IPS-20b (cell line): ENCODE measurements around the gene LUC7L3.
"Not testable (repeated sequence)": the region's sequence is repeated elsewhere in the genome, so short reads cannot be mapped to it uniquely, and the experiment has no call there.

Source experiments
- H3K27ac ChIP-seq: one replicate; pipeline ENCODE4 v1.5.1; 2013; ENCODE audit warnings: low read length
- H3K27me3 ChIP-seq: 2 replicates; pipeline ENCODE4 v1.6.1; 2013; ENCODE audit warnings: mild to moderate bottlenecking, low read length, inconsistent platforms; ENCODE audit not compliant: insufficient read depth
- H3K36me3 ChIP-seq: 2 replicates; pipeline ENCODE4 v1.6.1; 2013; ENCODE audit warnings: low read depth, mild to moderate bottlenecking, inconsistent platforms, low read length, moderate library complexity; ENCODE audit not compliant: insufficient read depth
- H3K4me1 ChIP-seq: 2 replicates; pipeline ENCODE4 v1.6.1; 2013; ENCODE audit warnings: mild to moderate bottlenecking, control low read depth, inconsistent platforms, low read length, moderate library complexity; ENCODE audit not compliant: insufficient read depth
- H3K4me3 ChIP-seq: 2 replicates; pipeline ENCODE4 v1.5.1; 2013; ENCODE audit warnings: mild to moderate bottlenecking, low read length, inconsistent platforms
- H3K9ac ChIP-seq: 2 replicates; pipeline ENCODE4 v1.6.1; 2013; ENCODE audit warnings: low read depth, mild to moderate bottlenecking, inconsistent platforms, low read length, moderate library complexity
- H3K9me3 ChIP-seq: 2 replicates; pipeline ENCODE4 v1.6.1; 2013; ENCODE audit warnings: mild to moderate bottlenecking, low read depth, low read length, inconsistent platforms; ENCODE audit not compliant: insufficient read depth

The LUC7L3 gene

GRCh38 chr17:50721194-50722010 lies 2.0 kb downstream of the LUC7L3 start:
- Histone ChIP-seq H3K9ac (peak overlapping the region; percentile 97), H3K4me3 (peak overlapping the region; percentile 74), H3K27ac (no peak overlapping the region), H3K4me1 (peaks cover 12% of the 10 kb centered on the region), H3K36me3 (no peaks in the 10 kb centered on the region; the same call in 1 of the 2 replicates), H3K9me3 (no peaks in the 10 kb centered on the region), H3K27me3 (no peaks in the 10 kb centered on the region)

DNA sequence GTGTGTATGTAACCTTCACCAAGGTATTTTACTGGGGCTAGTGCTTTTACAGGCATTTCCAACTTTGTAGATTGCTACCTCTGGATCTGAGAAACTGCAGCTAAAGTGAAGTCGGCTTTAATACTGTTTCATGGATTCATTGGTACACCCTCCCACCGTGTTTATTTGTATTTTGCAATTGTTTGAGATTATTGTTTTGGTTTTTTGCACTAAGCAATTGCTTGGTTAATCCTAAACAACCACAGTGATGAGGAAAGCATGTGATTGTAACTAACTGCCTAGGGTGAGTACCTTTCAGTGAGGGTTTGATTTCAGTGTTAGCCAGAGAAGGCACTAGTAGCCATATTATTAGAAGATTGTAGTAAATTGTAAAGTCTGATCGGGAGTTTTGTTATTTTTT lies 3.3 kb downstream of the LUC7L3 start:
- Histone ChIP-seq H3K9ac (peak overlapping the region; percentile 15; the same call in 1 of the 2 replicates), H3K4me1 (peaks cover 14% of the 10 kb centered on the region), H3K36me3 (no peaks in the 10 kb centered on the region; the same call in 1 of the 2 replicates), H3K9me3 (no peaks in the 10 kb centered on the region), H3K27ac (no peak overlapping the region), H3K4me3 (peak overlapping the region; percentile 38), H3K27me3 (no peaks in the 10 kb centered on the region)

- H3K9ac ChIP-seq, H3K36me3 ChIP-seq, H3K27ac ChIP-seq, H3K27me3 ChIP-seq, H3K9me3 ChIP-seq, H3K4me3 ChIP-seq: not testable (repeated sequence)
- peaks cover 14% of the 10 kb centered on the region for H3K4me1 ChIP-seq
Observed at GRCh38 chr17:50724622-50725021, 5.2 kb downstream of the LUC7L3 start.

DNA sequence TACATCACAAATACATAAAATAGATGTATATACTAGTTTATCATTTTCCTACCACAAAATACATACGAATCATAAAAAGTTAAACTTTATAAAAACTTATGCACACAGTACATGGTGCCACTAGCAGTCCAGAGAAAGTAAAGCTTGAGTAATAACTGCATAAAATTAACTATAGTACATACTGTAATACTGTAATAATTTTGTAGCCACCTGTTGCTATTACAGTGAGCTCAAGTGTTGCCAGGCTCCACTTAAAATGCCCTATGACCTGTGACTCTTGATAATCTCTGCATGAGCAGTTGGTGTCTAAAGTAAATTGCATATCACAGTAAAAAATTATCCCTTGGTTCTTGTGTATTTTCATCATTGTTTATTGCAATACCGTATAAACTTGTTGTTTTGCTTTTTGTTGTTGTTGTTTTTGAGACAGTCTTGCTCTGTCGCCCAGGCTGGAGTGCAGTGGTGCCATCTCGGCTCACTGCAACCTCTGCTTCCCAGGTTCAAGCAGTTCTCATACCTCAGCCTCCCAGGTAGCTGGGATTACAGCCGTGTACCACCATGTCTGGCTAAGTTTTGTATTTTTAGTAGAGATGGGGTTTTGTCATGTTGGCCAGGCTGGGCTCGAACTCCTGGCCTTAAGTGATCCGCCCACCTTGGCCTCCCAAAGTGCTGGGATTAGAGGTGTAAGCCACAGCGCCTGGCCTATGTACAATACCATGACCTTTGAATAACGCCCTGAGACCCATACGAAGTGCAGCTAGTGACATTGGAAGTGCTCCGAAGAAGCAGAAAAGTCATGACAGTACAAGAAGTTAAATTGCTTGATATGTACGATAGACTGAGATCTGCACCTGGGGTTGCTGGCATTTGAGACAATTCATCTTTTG lies 6.6 kb downstream of the LUC7L3 start:
- H3K9ac ChIP-seq, result no peak overlapping the region
- no peak overlapping the region for H3K27ac ChIP-seq
- H3K9me3 ChIP-seq, result no peaks in the 10 kb centered on the region
- peaks cover 6% of the 10 kb centered on the region for H3K36me3 ChIP-seq
- no peak overlapping the region for H3K4me3 ChIP-seq
- H3K4me1 ChIP-seq, result peaks cover 14% of the 10 kb centered on the region
- H3K27me3 ChIP-seq, result no peaks in the 10 kb centered on the region

GRCh38 chr17:50728112-50728429 lies 8.7 kb downstream of the LUC7L3 start:
- H3K4me1 ChIP-seq, result 0 out of 2 replicates have a peak, but pooled peaks cover 3% of the 10 kb centered on the region

DNA sequence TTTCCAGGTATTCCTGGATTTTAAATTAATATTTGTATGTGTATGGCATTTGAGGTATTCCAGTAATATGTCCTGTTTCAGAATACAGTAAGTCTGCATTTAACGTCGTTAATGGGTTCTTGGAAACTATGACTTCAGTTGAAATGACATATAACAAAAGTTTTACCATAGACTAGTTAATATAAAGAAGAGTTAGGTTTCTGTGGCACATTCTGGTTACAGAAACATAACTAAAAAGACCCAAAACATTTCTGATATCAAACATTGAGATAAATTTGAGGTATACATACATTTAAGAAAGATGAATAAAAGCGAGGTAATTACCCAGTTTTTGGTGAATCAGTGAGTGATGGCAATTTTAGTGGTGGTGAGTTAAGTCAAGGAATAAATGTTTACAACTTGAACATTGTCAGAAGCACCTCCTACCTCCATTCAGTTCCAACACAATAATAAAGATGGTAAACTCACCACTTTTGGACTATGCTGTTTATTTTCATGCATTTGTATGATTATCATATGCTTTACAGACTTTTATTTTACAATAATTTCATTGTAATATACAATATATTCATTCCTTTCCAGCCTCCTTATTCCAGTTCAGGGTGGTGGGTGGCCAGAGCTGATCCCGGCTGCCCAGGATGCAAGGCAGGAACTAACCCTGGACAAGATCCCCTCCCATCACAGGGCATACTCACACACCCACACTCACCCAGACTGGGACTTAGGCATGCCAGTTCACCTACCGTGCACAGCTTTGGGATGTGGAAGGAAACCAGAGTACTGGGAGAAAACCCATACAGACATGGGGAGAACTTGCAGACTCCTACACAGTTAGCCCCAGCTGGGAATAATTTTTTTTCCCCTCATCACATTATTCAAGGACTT lies 9.7 kb downstream of the LUC7L3 start:
- no peak overlapping the region for H3K27ac ChIP-seq
- H3K9me3 ChIP-seq, result no peaks in the 10 kb centered on the region
- no peaks in the 10 kb centered on the region for H3K27me3 ChIP-seq
- H3K36me3 ChIP-seq, result peaks cover 6% of the 10 kb centered on the region; the same call in 1 of the 2 replicates
- H3K4me1 ChIP-seq, result 0 out of 2 replicates have a peak, but pooled peaks cover 3% of the 10 kb centered on the region
- H3K4me3 ChIP-seq, result no peak overlapping the region
- no peak overlapping the region for H3K9ac ChIP-seq

More at GRCh38 chr17:50728112-50728429, 8.7 kb downstream of the LUC7L3 start:
- H3K9ac ChIP-seq, result no peak overlapping the region
- H3K9me3 ChIP-seq, result no peaks in the 10 kb centered on the region
- H3K27ac ChIP-seq, result no peak overlapping the region
- peaks cover 6% of the 10 kb centered on the region; the same call in 1 of the 2 replicates for H3K36me3 ChIP-seq
- H3K4me3 ChIP-seq, result no peak overlapping the region
- H3K27me3 ChIP-seq, result no peaks in the 10 kb centered on the region

GRCh38 chr17:50731575-50732460 lies 12.4 kb downstream of the LUC7L3 start:
- no peak overlapping the region for H3K4me3 ChIP-seq
- no peak overlapping the region for H3K27ac ChIP-seq
- no peaks in the 10 kb centered on the region for H3K9me3 ChIP-seq
- H3K4me1 ChIP-seq, result 0 out of 2 replicates have a peak, but pooled peaks cover 3% of the 10 kb centered on the region
- peaks cover 6% of the 10 kb centered on the region for H3K36me3 ChIP-seq
- H3K27me3 ChIP-seq, result no peaks in the 10 kb centered on the region
- H3K9ac ChIP-seq, result no peak overlapping the region

- no peak overlapping the region for H3K4me3 ChIP-seq
- no peak overlapping the region for H3K27ac ChIP-seq
- H3K9me3 ChIP-seq, result no peaks in the 10 kb centered on the region
- no peaks in the 10 kb centered on the region for H3K27me3 ChIP-seq
- no peaks in the 10 kb centered on the region for H3K4me1 ChIP-seq
- no peak overlapping the region for H3K9ac ChIP-seq
- peaks cover 35% of the 10 kb centered on the region for H3K36me3 ChIP-seq
Observed at GRCh38 chr17:50735287-50735686, 15.9 kb downstream of the LUC7L3 start.

GRCh38 chr17:50737118-50737698 lies 17.8 kb downstream of the LUC7L3 start:
- Histone ChIP-seq H3K27me3 (no peaks in the 10 kb centered on the region), H3K4me1 (no peaks in the 10 kb centered on the region), H3K9me3 (no peaks in the 10 kb centered on the region), H3K4me3 (no peak overlapping the region), H3K9ac (no peak overlapping the region), H3K27ac (no peak overlapping the region), H3K36me3 (peaks cover 54% of the 10 kb centered on the region)

DNA sequence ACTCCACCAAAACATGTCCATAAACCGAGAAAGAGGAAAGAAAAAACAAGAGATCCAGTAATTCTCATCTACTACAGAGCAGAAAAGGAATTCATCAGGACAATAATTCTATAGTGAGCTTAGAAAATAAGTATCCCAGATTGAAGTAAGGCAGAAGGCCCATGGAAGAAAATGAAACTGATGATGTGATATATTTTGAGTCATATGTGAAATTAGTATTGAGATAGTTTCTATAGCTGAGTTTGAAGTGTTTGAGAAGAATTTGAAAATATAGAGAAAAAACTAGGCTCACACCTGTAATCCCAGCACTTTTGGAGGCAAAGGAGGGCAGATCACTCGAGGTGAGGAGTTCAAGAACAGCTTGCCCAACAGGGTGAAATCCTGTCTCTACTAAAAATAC lies 19.7 kb downstream of the LUC7L3 start:
- H3K27me3 ChIP-seq, result no peaks in the 10 kb centered on the region
- no peaks in the 10 kb centered on the region for H3K9me3 ChIP-seq
- H3K4me3 ChIP-seq, result no peak overlapping the region
- no peaks in the 10 kb centered on the region for H3K4me1 ChIP-seq
- H3K9ac ChIP-seq, result no peak overlapping the region
- no peak overlapping the region for H3K27ac ChIP-seq
- H3K36me3 ChIP-seq, result peaks cover 73% of the 10 kb centered on the region
